Activated T-helper 9 cell treated with anti-CD3 and anti-CD28 coated beads, Interleukin-2, amount 50 U/mL, for 16 hours (primary cell): ENCODE measurements around the gene DFFA.
"Not testable (repeated sequence)": the region's sequence is repeated elsewhere in the genome, so short reads cannot be mapped to it uniquely, and the experiment has no call there.

Source experiments
- DNase-seq: peaks from one replicate; pipeline ENCODE4 v3.0.0-alpha.2; 2020; ENCODE audit warnings: low read depth

The DFFA gene

DNA sequence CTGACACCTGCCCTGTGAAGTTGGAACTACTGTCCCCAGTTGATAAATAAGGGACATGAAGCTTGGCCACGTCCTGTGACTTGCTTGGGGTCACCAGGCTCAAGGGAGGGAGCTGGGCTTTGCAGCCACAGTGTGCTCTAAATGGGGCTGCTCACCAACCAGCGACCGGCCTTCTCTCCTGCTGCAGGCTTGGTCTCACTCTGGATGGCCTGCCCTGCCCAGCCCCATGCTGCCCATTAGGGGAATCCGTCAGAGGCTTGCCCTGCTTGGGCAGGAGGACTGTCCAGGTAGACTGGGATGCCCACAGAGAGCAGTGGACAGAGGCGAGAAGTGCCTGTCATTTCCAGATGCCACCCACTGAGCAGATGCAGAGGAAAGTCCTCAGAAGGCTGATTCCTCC lies 43.3 kb downstream of the DFFA start:
- no peak for DNase-seq

DNA sequence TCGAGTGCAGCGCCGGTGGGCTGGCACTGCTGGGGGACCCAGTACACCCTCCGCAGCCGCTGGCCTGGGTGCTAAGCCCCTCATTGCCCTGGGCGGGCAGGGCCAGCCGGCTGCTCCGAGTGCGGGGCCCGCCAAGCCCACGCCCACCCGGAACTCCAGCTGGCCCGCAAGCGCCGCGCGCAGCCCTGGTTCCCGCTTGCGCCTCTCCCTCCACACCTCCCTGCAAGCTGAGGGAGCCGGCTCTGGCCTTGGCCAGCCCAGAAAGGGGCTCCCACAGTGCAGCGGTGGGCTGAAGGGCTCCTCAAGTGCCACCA lies 45.8 kb downstream of the DFFA start:
- DNase-seq, result not testable (repeated sequence)

GRCh38 chr1:10425826-10426534 lies 46.3 kb downstream of the DFFA start:
- DNase-seq, result not testable (repeated sequence)

DNA sequence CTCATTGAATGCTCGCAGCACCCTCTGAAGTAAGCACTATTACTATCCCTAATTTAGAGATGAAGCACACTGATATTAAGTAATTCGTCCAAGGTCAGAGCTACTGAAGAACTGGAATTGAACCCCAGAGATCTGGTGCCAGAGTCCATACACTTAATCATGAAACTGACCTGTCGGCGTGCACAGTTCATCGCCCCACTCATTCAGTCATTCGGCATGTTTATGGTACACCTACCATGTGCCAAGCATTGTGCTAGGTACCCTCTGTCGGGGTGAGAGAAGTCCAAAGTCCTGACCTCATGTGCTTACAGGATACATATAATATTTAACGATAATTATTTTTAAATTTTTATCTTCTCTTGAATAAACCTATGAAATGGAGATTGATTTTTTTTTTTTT lies 47.7 kb downstream of the DFFA start:
- no peak for DNase-seq

DNA sequence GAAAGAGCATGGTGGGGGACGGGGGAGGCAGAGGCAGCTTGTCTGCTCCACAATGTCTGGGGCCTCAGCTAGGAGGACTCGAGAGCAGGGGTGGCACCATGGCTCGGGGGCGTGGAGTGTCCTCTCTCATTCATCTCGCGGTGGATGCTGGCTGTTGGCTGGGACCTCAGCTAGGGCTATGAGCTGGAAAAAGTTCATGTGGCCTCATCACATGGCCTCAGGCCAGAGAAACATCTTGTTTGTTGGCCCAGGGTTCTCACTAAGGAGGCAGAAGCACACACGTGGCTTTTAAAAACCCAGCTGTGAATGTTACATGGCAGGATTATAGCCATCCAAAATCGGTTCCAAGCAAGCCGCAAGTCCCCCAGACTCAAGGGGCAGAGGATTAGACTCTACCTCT lies 48.3 kb downstream of the DFFA start:
- DNase-seq, result no peak

- no peak for DNase-seq
Observed at GRCh38 chr1:10421637-10422036, 50.7 kb downstream of the DFFA start.

- no peak for DNase-seq
Observed at GRCh38 chr1:10419351-10419750, 53.0 kb downstream of the DFFA start.

- not testable (repeated sequence) for DNase-seq
Observed at GRCh38 chr1:10418741-10419140, 53.6 kb downstream of the DFFA start.

GRCh38 chr1:10415967-10416366 lies 56.4 kb downstream of the DFFA start:
- not testable (repeated sequence) for DNase-seq

DNA sequence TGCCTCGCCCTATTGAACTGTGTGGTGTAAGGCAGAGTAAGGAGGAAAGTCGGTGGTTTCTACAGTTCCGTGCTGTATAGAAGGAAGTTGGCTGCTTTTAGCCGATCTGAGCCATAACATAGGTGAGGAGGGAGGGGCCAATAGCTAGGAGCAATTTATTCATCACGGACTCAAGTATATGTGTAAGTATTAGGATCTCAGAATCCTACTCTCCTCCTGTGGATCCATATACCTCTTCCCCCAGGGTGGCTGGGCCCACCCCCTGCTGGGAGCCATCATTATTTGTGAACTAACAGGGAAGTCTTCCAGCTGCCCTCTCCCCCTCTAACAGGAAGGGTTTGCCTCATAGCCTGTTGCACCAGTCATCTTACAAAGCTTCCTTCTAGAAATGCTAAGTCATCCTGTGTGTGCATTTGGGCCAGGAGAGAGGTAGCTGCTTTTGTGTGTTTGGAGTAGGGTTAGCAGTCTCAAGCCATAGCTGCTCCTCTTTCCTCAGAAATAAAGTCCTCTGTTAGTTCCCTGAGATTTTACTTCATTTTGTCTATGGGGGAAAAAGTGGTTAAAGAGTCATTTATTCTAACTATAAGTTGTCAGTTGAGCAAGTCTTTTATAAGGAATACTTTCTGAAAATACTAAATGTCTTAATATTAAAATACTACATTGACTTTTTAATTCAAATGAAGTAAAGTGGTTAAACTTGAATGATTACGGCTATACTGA lies 57.0 kb downstream of the DFFA start:
- DNase-seq, result no peak

- no peak for DNase-seq
Observed at GRCh38 chr1:10407201-10407600, 65.1 kb downstream of the DFFA start.
